GM19023 (cell line): Measurements from ENCODE around the gene GNAT3.

Experiments used
- ATAC-seq: cut with Tn5 transposase; IDR thresholded peaks from one replicate; pipeline ENCODE4 v1.9.1; 2021; ENCODE audit warnings: mild to moderate bottlenecking, moderate library complexity; ENCODE audit not compliant: unreplicated experiment

Gene GNAT3

DNA sequence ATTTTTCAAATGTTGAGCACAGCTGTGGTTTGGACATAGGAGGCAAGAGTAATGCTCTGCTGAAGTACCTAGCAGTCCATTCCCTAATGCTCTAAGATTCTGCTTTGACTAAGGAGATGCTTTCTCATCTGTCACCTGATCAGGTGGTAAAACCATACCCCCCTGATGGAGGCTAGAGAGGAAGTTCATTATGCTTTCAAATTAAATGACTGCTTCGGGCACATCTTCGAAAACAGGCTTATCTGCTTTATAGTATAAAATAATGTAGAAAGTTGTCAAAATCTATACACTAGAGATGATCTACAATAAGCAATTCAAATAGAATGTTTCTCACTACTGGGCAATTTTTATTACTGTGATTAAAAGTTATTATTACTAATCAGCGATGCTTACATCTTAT is at the start of gene GNAT3:
TSS of gene GNAT3 (minus strand) at position 101 of the 400 bp plus-strand sequence. CDS start 138 bp downstream, outside the sequence.
- no peak for ATAC-seq

DNA sequence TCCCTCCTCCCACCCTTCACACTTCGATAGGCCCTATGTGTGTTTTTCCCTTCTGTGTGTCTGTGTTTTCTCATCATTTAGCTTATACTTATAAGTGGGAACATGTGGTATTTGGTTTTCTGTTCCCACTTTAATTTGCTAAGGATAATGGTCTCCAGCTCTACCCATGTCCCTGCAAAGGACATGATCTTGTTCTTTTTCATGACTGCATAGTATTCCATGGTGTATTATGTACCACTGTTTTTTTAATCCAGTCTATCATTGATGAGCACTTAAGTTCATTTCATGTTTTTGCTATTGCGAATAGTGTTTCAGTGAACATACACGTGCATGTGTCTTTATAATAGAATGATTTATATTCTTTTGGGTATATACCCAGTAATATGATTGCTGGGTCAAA is 46.3 kb upstream of the GNAT3 start:
- ATAC-seq = no peak

DNA sequence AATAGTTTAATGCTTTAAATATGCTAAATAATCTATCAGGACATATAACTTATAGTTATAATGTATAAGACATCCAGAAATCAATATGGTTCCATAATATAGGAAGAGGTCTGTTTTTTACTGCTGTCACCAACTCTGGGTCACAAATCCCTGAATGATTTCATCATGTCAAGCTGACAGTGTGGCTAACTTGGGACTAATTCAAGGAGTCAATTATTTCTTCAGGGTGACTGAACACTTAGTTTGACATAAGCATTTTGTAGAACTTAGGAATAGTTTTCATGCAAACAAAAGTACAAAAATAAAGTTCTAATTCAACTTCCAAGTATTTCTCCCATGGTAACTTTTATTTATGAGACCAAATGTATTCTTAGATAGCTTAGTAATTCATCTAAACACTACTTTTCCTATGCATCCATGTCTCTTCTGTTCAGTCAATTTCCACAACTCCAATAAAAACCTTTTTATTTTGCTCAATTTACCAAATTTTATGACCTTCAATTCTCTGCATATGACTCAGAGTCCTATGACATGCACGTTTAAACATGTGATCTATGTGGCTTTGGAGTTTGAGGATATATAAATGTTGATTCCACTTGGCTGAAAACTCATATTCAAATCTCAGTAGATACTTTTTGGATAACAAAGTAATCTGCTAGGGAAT is 40.3 kb upstream of the GNAT3 start:
- no peak for ATAC-seq

DNA sequence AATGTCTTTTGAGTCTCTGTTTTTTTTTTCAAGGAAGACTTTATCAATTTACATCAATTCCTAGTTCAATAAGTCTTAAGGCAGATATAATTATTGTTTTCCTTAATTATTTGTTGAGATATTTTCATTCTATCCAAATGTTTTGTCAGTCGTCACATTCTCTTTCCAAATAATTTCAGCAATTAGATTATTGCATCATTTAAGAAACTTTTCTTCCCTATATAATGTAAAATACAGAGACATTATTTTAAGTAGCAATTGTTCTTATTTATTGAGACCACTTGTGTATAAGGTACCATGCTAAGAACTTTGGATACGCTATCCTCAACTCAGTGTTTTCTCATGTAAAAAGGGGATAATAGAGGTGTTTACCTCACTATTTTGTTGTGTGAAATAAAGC is 38.1 kb upstream of the GNAT3 start:
- no peak for ATAC-seq

DNA sequence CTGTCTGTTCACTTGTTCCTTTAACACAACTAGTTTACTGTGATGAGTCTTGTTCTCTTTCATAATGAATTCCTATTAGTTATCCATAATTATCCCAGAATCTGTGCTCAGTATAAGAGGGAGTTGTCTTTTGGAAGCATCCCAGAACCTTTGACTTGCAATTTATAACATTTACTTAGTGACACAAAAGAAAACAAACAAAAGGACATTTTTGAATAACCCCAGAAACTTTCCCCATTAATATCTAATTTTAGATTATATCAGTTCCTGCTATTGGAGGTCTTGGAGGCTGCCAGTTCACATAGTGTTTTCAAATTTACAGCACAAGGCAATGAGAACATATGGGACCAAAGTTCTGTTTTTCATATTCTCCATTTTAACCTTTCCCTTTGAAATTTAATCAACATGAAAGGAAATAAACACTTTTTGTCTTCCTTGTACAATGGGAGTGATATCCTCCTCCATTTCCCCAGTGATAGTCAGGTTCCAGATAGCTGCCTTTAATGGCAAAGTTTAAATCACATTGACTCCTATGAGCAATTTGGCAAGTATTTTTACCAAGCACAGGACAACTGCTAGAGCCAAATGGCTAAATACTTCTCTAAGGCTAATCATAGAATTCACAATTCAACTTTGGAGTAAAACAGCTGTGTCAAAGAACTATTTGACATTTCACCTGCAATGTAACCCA is 37.1 kb upstream of the GNAT3 start:
- ATAC-seq = no peak

DNA sequence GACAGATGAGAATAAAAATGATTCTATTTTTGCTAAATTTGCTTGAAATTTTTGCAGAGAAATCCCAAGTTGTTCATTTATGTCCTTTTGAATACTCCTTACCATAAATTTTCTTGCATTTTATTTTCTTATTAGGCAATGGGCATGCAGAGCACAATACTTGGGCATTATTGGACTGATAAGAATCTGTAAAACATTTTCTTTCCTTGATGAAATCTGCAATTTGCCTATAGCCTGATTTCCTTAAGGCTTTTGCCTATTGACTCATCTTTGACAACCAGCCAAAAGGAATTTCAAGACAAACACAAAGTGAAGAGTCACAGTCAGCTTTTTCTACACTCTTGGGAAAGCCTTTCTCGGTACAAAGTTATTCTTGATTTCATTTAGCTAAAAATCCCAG is 30.5 kb upstream of the GNAT3 start:
- ATAC-seq = no peak

DNA sequence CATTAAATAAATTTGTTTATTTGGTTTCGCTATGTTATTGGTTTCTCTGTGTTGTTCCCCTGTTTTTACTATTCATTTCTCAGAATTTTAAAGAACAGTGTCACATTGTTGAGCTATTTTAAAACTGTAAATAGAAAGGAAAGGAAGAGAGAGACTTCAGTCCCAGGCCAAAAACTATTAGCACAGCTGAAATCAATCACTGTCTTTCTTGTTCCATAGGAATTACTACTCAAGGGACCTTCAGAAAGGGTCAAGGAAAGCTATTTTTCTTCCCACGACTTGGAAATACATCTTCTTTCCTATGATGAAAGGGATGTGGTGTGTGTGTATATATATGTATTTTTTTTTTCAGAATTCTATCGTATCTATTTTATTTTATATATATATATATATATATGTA is 29.0 kb upstream of the GNAT3 start:
- ATAC-seq = no peak

DNA sequence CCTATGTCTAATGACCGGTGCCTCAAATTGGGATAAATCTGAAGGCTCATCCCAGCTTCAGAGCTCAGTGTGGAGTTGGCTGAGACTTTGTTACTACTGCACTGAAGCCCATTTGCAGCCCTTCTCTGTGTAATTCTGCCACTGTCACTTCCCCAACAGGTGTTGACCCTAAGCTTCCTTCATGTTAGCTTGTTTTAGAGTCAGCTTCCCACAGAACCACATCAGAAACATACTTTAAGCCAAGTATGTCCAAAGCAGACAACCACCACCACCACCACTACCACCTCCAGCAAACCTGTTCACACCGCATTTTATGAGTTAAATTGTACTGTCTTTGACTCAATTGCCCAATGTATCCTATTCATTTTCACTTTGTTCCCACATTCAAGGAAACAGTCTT is 25.2 kb upstream of the GNAT3 start:
- ATAC-seq = no peak

DNA sequence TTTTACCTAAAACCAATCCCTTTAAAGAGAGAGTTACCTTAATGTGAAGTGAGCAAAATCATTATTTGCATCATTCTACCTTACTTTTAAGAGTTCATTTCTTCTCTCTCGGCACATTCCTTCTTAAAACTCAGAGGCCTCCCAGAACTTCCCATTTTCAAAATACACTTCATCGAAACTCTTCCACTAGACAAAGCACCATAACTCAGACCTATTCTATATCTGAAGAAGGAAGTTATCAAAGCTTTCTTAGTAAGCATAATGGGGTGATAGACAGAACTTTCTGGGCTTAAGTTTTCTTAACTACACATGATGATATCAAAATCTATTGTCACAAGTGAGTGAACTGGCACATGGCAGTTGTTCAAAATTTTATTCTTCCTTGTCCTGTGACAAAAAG is 24.6 kb upstream of the GNAT3 start:
- ATAC-seq = no peak

DNA sequence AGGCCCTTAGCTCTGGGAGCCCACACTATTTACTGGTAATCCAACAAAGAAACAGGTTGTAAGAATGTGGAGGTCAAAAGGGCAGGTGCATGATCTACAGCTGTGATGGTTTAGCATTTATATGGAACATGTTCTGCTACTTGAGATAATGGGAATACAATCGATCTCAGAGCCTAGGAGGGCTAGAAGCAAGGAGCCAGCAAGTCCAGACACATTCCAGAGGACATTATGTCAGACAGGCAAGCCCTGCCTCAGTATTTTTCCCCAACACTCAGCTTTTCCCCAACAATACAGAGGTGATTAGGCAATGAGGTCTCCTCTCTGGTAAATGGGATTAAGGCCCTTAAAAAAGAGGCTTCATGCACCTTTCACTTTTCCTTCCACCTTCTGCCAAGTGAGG is 21.4 kb upstream of the GNAT3 start:
- no peak for ATAC-seq

DNA sequence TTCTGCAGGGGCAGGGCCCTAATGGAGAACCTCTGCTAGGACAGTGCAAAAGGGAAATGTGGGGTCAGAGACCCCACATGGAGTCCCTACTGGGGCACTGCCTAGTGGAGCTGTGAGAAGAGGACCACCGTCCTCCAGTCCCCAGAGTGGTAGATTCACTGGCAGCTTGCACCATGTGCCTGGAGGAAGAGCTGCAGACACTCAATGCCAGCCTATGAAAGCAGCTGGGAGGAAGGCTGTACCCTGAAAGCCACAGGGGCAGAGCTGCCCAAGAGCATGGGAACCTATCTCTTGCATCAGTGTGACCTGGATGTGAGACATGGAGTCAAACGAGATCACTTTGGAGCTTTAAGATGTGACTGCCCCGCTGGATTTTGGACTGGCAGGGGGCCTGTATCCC is 20.3 kb upstream of the GNAT3 start:
- ATAC-seq = no peak

DNA sequence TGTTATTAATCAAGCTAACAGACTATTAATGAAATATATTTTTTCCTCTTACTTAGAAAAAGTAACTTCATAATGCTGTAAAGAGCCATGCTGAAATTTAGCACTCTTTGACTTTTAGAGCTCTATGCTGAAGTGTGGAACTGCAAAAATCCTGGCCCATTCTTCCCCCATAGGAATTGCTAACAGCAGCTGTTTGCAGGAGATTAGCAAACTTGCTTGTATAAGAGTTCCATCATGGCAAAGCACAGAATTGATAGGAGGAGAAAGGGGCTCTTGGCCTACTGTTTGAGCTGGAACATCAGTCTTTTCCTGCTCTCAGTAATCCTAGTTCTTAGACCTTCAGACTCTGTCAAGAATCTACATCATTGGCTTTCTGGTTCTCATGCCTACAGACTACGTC is 18.3 kb upstream of the GNAT3 start:
- ATAC-seq = no peak

DNA sequence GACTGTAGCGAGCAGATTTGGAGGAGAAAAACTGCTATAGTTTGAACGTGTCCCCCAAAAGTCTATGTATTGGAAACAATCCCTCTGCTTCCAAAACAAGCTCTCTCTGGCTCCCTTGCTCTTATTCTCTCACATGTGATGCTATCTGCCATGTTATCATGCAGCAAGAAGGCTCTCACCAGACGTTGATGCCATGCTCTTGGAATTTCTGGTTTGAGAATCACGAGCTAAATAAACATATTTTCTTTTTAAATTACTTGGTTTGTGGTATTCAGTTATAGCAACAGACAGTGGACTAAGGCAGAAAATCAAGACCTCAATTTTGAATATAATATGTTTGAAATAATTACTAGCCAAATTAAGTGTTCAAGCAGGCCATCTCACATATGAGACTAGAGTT is 17.5 kb upstream of the GNAT3 start:
- no peak for ATAC-seq

DNA sequence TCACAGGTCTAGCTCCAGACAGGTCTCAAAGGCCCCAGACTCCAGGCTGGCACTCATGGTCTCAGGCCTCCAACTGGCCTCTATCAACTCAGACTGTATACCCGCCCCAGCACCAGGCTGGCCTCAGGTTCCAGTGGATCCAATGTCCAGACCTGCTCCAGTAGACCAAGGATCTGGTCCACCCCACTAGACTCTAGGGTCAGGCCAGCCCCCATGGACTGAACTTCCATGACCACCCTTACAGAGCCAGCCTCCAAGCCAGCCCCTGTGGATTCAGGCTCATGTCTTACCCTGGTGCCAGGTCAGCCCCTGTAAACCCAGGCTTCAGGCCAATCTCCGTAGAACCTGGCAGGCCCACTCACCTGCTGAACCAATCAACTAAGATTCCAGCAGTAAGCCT is 16.8 kb upstream of the GNAT3 start:
- no peak for ATAC-seq

DNA sequence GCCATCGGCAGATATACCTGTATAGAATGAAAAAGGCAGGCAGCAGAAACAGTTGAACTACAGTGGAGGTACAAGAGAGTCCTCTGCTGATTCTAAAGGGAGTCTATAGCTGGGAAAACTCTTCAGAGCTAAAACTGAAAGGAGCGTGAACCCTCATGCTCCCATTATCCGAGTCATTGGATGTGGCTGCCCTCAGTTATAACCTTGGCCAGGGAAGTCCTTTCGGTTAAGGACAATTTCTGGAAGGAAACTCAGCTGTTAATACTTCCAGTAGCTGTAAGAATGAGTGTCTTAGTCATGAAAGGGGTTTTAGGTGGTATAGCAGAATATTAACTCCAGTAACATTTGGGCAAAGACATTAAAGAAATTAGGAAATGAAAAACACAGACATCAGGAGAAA is 14.6 kb upstream of the GNAT3 start:
- ATAC-seq = no peak

DNA sequence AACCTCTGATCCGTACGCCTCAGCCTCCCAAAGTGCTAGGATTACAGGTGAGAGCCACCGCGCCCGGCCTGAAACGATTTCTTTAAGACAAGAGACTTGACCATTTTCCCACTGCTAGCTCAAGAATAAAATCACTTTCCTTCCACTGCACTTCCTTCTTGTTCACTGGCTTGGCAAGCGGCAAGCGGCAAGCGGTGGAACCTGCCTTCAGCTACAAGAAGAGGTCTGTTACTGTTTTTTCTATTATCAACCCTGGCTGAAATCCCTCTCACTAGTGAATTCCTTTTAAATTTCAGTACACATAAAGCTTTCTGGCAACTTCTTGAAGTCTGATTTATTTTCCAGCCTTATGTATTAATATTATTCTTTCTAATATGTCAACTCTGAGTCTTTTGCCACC is 12.8 kb upstream of the GNAT3 start:
- no peak for ATAC-seq

DNA sequence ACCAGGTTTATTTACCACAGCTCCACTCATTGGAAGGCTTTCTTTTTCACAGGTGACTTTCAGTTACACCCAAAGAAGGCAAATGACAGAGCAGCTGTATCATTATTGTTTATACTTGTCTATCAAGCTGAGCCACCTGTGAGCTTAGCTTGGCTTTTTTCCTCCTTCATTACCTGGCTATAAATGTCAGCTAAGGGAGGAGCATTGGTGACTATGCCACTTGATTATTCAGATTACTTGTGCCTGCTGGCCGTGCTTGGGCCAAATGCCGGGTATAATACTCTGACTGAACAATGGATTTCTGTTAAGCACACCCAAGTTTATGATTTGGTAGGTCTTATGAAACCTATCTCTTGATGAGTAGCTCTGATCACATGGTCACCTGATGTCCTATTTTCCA is 9.9 kb upstream of the GNAT3 start:
- no peak for ATAC-seq

DNA sequence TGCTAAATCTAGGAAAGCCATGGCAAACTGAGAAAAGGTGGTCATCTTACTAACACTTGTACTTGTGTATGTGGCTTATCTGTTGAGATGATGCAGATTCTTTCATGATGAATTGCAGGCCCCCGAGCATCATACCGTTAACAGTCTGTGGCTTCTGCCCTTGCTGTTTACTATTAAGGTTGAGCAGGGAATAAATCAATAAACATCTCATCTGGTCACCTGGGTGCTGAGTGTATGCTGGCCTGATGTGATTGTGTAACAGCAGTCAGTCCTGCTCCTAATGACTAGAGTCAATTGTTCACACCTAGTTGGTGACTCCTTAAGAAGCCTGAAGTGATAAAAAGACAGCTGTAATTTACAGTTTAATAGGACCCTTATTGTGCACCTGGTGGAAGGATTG is 8.3 kb upstream of the GNAT3 start:
- ATAC-seq = no peak

DNA sequence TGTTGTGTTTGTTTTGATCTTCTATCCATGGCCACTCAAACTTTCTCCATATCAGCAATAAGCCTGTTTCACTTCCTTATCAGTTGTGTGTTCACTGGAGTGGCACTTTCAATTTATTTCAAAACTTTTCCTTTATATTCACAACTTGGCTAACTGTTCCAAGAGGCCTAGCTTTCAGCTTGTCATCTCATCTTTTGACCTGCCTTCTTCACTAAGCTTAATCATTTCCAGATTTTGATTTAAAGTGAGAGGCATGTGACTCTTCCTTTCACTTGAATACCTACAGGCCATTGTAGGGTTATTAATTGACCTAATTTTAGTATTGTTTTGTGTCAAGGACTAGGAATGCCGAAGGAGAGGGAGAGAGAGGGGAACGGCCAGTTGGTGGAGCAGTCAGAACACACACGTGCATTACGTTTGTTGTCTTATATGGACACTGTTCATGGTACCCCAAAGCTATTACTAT is 5.5 kb upstream of the GNAT3 start:
- ATAC-seq = no peak

DNA sequence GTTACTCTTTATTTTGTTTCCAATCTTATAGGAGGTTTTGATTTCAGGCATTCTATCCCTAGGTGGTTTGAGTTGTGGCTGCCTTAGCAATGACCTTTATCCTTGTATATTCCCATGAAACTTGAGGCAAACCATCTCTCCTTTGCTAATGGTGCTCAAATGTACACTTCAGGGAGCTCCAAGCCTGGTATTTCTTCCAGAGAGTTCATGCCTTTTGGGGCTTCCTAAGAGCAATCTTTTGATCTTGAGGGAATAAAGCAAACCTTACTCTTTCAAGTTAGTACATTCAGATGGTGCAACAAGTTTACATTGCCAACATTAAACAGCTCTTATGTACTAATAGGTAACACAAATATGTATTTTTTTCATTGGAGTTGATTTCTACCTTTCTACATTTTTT is 3.4 kb upstream of the GNAT3 start:
- no peak for ATAC-seq

DNA sequence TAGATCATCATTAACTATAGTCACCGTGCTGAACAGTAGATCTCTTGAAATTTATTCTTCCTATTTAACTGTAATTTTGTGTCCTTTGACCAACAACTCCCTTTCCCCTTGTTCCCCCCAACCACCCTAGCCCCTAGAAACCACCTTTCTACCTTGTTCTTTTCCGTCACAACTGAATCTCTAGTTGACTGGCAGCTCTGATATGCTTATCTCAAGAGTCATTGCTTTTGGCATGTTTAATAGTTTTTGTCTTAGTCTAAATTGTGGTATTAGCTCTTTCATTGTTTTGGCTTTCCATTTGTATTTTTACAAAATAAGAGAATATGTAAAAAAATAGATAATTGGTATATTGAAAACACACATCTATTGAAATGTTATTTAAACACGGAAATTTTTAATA is 1.8 kb downstream of the GNAT3 start:
- no peak for ATAC-seq

DNA sequence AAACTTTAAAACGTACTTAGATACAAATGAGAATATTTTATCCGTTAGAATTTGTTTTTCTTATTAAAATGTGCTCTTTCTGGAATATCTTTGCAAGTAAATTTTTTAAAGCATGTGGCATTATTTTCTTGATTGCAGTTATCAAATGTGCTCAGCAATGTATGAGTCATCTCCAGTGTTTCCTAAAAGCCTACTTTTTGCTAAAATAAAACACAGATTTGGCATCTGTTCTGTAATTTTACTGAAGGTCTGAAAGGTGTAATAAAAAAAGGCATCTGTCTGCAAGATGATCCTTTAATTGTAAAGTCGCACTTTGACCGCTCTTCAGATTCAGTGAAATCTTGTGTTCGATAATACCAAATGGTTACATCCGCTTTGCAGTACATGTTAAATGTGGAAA is 3.4 kb downstream of the GNAT3 start:
- no peak for ATAC-seq
